Ectodermal cell (in vitro differentiated cells): ENCODE results near the gene SEPTIN8.
A peak's percentile ranks its signal among the peaks of the same experiment; 100 is the strongest.

Source experiments
- H3K27ac ChIP-seq: 2 replicates; pipeline ENCODE4 v1.7.0; 2013; ENCODE audit warnings: mild to moderate bottlenecking, low read depth, low read length; ENCODE audit not compliant: insufficient read depth, poor library complexity, severe bottlenecking
- H3K27me3 ChIP-seq: 2 replicates; pipeline ENCODE4 v1.7.0; 2013; ENCODE audit warnings: mild to moderate bottlenecking, low read length; ENCODE audit not compliant: insufficient read depth, control insufficient read depth, poor library complexity, severe bottlenecking
- H3K36me3 ChIP-seq: one replicate; pipeline ENCODE4 v1.7.0; 2013; ENCODE audit warnings: low read length; ENCODE audit not compliant: control insufficient read depth, insufficient read depth
- H3K4me1 ChIP-seq: one replicate; pipeline ENCODE4 v1.7.0; 2013; ENCODE audit warnings: low read length; ENCODE audit not compliant: control insufficient read depth, insufficient read depth
- H3K4me3 ChIP-seq: 2 replicates; pipeline ENCODE4 v1.7.0; 2013; ENCODE audit warnings: low read depth, low read length, control low read depth; ENCODE audit not compliant: insufficient read depth
- H3K9me3 ChIP-seq: 2 replicates; pipeline ENCODE4 v1.7.0; 2013; ENCODE audit warnings: mild to moderate bottlenecking, low read length, moderate library complexity; ENCODE audit not compliant: control insufficient read depth
- WGBS, 2 experiments: methylation state at CpG; one replicate each; pipeline ENCODE4 v1.1.7; 2013; ENCODE audit warnings: missing lambda C conversion rate in 2 of 2; 5-methylcytosine and 5-hydroxymethylcytosine counted together

The SEPTIN8 gene

DNA sequence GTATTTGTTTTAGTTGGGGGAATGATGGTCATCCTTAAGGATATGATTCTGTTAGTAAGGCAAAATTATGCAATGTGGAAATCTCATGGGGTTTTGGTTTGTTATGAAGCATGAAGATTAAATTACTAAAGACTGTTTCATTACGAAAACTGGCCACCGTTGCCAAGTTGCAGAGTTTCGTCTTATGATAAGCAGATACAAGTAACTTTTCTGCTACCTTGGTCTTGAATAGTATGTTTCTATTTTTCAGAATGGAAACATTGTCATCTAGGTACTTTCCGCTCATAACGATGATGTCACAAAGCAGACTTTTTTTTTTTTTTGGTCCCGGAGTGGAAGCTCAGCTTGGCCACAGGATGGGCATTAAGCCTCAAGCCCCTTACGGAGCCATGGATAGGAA lies 25.6 kb downstream of the SEPTIN8 start:
- H3K4me3 ChIP-seq: no peak overlapping the region
- H3K9me3 ChIP-seq: no peaks in the 10 kb centered on the region
- 93% methylated on average over 7 of the region's 7 CpGs for WGBS, 2 experiments
- H3K27ac ChIP-seq: no peak overlapping the region
- H3K27me3 ChIP-seq: peaks cover 50% of the 10 kb centered on the region
- H3K36me3 ChIP-seq: no peaks in the 10 kb centered on the region
- H3K4me1 ChIP-seq: peaks cover 22% of the 10 kb centered on the region

GRCh38 chr5:132750471-132751230 lies 26.4 kb downstream of the SEPTIN8 start:
- no peaks in the 10 kb centered on the region for H3K9me3 ChIP-seq
- WGBS, 2 experiments: 90 to 93% methylated on average over 10 of the region's 10 CpGs
- peaks cover 58% of the 10 kb centered on the region for H3K27me3 ChIP-seq
- H3K36me3 ChIP-seq: no peaks in the 10 kb centered on the region
- H3K4me1 ChIP-seq: peaks cover 22% of the 10 kb centered on the region
- H3K27ac ChIP-seq: no peak overlapping the region
- H3K4me3 ChIP-seq: no peak overlapping the region

- Histone ChIP-seq H3K27ac (no peak overlapping the region), H3K36me3 (no peaks in the 10 kb centered on the region), H3K4me3 (no peak overlapping the region), H3K9me3 (no peaks in the 10 kb centered on the region), H3K4me1 (peaks cover 15% of the 10 kb centered on the region), H3K27me3 (peaks cover 69% of the 10 kb centered on the region)
- 98 to 100% methylated on average over 2 of the region's 2 CpGs for WGBS, 2 experiments
Measured at GRCh38 chr5:132749506-132749905, 27.5 kb downstream of the SEPTIN8 start.

DNA sequence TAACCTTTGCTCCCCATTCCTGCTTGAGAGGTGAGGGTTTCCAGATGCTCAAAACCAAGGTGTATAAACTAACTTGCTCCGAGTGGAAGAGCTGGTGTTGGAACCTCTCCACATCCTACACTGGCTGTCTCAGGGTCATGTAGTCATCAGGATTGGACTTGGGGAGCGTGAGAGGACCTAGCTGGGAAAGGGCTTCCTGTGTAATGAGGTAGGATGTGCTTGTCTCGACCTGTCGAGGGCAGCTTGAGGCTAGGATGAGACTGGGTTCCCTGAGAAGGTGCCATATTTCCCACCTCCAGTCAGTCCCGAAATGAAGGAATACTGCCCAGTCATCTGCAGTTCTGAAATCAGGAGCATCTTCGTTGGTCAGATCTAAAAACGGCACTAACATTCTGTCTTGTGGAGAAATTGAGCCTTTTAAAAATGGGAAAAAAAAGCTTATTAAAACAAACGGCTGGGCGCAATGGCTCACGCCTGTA lies 28.5 kb downstream of the SEPTIN8 start:
- Histone ChIP-seq H3K4me1 (peaks cover 7% of the 10 kb centered on the region), H3K27me3 (peaks cover 69% of the 10 kb centered on the region), H3K4me3 (no peak overlapping the region), H3K36me3 (no peaks in the 10 kb centered on the region), H3K9me3 (no peaks in the 10 kb centered on the region), H3K27ac (no peak overlapping the region)
- 92 to 94% methylated on average over 10 of the region's 10 CpGs for WGBS, 2 experiments

GRCh38 chr5:132747616-132748440 lies 29.2 kb downstream of the SEPTIN8 start:
- Histone ChIP-seq H3K4me3 (peak overlapping the region; percentile 26), H3K4me1 (no peaks in the 10 kb centered on the region), H3K9me3 (no peaks in the 10 kb centered on the region), H3K27me3 (peaks cover 69% of the 10 kb centered on the region), H3K36me3 (no peaks in the 10 kb centered on the region), H3K27ac (no peak overlapping the region)
- WGBS, 2 experiments: 15 to 17% methylated on average over 76 of the region's 76 CpGs

- Histone ChIP-seq H3K36me3 (no peaks in the 10 kb centered on the region), H3K4me3 (peak within 1 kb of the TSS; percentile 26), H3K27me3 (peaks cover 74% of the 10 kb centered on the region), H3K27ac (no peak within 1 kb of the TSS), H3K4me1 (no peaks in the 10 kb centered on the region), H3K9me3 (no peaks in the 10 kb centered on the region)
- 2% methylated on average over 59 of the region's 59 CpGs for WGBS, 2 experiments
Measured at GRCh38 chr5:132746954-132747615, 30.0 kb downstream of the SEPTIN8 start, which contains the start of gene CCNI2. Gene CCNI2 (plus strand): TSS chr5:132747426. CDS start chr5:132747496, 70 bp downstream.

DNA sequence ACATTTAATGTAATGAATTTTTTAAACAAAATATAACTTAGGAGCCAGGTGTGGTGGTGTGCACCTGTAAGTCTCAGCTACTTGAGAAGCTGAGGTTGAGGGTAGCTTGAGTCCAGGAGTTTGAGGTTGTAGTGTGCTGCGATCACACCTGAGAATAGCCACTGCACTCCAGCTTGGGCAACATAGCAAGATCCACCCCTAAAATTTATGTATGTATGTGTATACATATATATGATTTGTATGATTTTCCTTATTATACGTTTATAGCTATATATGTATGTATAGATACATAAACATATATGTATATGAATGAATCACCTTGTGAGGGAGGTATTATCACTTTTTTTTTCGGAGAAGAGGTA lies 30.5 kb downstream of the SEPTIN8 start:
- Histone ChIP-seq H3K4me1 (no peaks in the 10 kb centered on the region), H3K27ac (no peak overlapping the region), H3K4me3 (no peak overlapping the region), H3K36me3 (no peaks in the 10 kb centered on the region), H3K9me3 (no peaks in the 10 kb centered on the region), H3K27me3 (peaks cover 74% of the 10 kb centered on the region)
- WGBS, 2 experiments: 55 to 58% methylated on average over 2 of the region's 3 CpGs

GRCh38 chr5:132744659-132745058 lies 32.4 kb downstream of the SEPTIN8 start:
- 87 to 88% methylated on average over 1 to 2 of the region's 2 CpGs for WGBS, 2 experiments
- no peak overlapping the region for H3K4me3 ChIP-seq
- H3K27ac ChIP-seq: no peak overlapping the region
- peaks cover 56% of the 10 kb centered on the region for H3K27me3 ChIP-seq
- H3K4me1 ChIP-seq: no peaks in the 10 kb centered on the region
- no peaks in the 10 kb centered on the region for H3K36me3 ChIP-seq
- no peaks in the 10 kb centered on the region for H3K9me3 ChIP-seq

DNA sequence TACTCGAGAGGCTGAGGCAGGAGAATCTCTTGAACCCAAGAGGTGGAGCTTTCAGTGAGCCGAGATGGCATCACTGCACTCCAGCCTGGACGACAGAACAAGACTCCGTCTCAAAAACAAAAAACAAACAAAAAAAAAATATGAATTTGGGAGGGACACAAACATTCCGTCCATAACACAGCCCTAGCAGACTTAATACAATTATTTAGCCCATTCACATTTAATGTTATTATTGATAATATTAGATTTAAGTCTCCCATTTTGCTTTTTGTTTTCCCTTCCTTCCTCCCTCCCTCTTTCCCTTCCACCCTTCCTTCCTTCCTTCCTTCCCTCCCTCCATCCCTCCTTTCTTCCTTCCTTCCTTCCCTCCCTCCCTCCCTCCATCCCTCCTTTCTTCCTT lies 34.4 kb downstream of the SEPTIN8 start:
- Histone ChIP-seq H3K27ac (no peak overlapping the region), H3K36me3 (no peaks in the 10 kb centered on the region), H3K9me3 (no peaks in the 10 kb centered on the region), H3K4me1 (no peaks in the 10 kb centered on the region), H3K27me3 (peaks cover 36% of the 10 kb centered on the region), H3K4me3 (no peak overlapping the region)
- WGBS, 2 experiments: 92 to 94% methylated on average over 3 to 5 of the region's 5 CpGs

- no peak overlapping the region for H3K27ac ChIP-seq
- H3K27me3 ChIP-seq: peaks cover 31% of the 10 kb centered on the region
- H3K4me3 ChIP-seq: no peak overlapping the region
- H3K36me3 ChIP-seq: no peaks in the 10 kb centered on the region
- no peaks in the 10 kb centered on the region for H3K4me1 ChIP-seq
- no peaks in the 10 kb centered on the region for H3K9me3 ChIP-seq
- WGBS, 2 experiments: 91 to 93% methylated on average over 1 to 2 of the region's 2 CpGs
Measured at GRCh38 chr5:132742158-132742557, 34.9 kb downstream of the SEPTIN8 start.
